NCI-H510A (cell line): Measurements from ENCODE around the gene PATE3.

Experiments
- DNase-seq: peaks from one replicate; lab custom pipeline; 2025; lab: John Stamatoyannopoulos, UW

PATE3 gene, protein sequence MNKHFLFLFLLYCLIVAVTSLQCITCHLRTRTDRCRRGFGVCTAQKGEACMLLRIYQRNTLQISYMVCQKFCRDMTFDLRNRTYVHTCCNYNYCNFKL

DNA sequence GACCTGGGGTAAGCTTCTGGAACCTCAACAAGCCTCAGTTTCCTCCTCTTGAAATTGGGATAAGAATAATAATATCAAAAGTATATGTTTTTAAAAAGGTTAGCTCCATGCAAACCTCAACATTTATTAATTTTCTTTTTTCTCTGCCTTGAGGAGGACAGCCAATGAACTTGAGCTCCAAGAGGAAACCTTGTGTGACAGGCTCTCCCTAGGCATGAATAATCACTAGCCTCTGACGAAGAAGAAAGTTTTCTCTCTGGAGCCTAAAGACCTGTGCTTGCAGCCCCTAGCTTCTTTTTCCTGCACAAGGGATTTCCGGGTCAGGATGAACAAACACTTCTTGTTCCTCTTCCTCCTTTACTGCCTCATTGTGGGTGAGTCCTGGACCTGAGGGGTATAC, at the start of gene PATE3:
Gene PATE3, plus strand, starts transcription at position 301 of the 400 bp plus-strand sequence. Its CDS starts 25 bp downstream, at position 326.
- no peak for DNase-seq

DNA sequence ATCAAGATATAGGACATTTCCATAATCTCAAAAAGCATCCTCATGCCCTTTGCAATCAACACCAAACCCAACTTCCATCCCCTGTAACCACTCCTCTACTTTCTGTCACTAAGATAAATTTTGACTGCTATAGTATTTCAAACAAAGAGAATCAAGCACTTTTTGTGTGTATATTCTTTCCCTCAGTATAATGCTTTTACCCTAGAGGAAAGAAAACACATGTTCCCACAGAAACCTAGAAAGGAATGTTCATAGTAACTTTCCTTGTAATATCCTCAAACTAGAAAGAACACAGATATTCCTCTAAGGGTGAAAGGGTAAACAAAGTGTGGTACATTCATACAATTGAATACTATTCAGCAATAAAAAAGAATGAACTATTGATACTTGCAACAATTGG, 47.3 kb upstream of the PATE3 start:
- no peak for DNase-seq

DNA sequence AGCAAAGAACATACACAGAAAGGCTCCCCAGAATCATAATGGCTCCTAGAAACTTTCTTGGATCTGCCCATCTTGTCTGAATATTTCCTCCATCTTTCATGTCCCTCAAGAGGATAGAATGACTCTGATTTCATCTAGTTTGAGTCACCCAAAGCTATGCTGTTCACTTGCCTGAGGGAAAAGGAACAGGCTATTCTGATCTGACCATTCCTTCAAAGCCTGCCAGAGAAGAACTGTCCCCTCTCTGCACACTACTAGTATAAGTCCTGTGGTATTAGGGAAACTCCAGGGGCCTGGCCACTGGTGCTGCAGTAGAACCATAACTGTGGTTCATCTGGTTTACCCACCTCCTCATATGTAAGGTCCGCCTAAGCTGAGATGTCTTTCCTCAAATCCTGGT, 44.2 kb upstream of the PATE3 start:
- no peak for DNase-seq

DNA sequence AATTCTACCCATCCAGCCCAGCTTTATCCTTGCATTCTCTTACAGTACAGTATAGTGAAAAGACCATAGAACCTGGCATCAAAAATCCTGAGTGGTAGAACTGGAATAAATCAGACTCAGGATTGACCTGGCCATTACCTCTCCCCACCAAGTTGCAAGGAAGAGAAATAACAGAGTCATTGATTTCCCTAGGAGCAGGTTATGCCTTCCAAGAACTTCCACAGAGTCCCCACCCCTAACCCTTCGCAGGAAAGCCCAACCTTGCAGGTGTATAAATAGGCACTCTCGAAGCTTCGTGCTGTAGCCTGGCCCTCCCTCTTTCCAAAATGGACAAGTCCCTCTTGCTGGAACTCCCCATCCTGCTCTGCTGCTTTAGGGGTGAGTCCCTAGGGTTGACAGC, 41.9 kb upstream of the PATE3 start, which contains the start of gene PATE1:
Gene PATE1, plus strand, starts transcription at position 301 of the 400 bp plus-strand sequence. Its CDS starts 26 bp downstream, at position 327.
- no peak for DNase-seq

DNA sequence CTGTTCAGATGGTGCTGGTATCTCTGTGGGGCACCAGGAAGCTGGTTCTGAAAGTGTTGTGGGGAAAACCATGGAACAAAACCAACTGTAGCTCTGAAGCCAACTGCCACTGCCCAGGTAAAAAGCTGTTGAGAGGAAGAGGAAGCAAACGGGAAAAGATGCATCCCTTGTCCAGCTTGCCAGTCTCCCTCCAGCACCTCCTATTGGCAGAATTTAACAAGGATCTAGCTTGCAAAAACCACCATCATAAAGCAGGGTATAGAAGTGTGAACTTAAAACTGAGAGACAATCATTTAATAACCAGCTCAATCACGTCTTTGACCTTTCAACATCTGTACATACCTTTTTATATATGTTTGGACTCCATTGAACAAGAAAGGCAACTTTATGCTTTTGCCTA, 37.3 kb upstream of the PATE3 start:
- DNase-seq: no peak

DNA sequence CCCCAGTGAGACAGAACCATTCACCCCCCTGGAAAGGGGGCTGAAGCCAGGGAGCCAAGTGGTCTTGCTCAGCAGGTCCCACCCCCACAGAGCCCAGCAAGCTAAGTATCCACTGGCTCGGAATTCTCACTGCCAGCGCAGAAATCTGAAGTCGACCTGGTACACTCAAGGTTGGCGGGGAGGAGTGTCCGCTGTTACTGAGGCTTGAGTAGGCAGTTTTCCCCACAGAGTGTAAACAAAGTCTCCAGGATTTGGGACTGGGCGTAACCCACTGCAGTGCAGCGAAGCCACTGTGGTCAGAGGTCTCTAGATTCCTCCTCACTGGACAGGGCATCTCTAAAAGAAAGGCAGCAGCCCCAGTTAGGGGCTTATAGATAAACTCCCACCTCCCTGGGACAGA, 31.9 kb upstream of the PATE3 start:
- no peak for DNase-seq

DNA sequence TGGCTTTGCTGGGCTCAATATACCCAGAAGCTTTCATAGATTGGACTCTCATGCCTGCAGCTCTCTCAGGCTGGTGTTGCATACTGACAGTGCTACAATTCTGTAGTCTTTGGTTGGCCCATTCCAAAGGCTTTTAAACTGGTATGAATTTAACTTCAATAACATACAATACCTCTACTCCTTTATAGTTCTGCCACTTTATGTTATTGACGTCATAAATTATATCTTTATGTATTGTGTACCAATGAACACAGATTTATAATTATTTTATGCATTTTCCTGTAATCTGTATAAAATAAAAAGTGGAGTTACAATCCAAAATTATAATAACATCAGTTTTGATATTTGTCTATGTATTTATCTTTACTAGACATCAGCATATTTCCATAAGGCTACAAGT, 25.5 kb upstream of the PATE3 start:
- DNase-seq: no peak

DNA sequence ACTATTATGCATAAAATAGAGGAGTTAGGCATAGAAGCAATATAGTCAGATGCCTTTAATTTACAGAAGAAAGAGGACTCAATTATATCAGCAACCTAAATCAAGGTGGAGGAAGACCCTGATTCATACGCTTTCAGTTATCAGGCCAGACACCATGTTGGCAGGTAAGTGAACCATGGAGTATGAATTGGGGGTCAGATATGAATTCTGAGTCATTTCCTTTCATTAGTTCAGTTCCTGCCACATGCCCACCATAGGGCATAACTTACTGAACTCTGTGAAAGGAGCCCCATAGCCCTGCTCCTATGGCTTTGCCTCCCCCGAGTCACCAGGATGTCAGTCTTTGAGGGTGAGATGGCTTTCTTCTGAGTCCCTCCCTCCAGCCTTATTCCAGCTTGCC, 24.4 kb upstream of the PATE3 start:
- no peak for DNase-seq

DNA sequence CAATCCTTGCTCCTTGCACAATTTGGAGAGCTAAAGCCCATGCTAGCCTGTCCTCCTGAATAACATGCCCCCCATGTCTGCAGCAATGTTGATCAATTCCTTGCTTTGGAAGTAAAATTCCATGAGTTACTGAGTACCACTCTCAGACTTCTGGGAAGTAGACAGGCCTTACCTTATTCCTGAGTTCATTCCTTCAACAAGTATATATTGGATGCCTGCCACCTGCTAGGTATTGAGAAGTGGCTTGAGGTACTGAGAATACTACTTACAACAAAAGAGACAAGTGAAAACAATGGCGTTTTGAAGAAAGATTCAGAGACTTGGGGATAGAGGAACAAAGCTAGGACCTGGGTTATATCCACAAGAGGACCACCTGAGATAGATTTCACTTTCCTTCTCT, 21.7 kb upstream of the PATE3 start:
- no peak for DNase-seq

DNA sequence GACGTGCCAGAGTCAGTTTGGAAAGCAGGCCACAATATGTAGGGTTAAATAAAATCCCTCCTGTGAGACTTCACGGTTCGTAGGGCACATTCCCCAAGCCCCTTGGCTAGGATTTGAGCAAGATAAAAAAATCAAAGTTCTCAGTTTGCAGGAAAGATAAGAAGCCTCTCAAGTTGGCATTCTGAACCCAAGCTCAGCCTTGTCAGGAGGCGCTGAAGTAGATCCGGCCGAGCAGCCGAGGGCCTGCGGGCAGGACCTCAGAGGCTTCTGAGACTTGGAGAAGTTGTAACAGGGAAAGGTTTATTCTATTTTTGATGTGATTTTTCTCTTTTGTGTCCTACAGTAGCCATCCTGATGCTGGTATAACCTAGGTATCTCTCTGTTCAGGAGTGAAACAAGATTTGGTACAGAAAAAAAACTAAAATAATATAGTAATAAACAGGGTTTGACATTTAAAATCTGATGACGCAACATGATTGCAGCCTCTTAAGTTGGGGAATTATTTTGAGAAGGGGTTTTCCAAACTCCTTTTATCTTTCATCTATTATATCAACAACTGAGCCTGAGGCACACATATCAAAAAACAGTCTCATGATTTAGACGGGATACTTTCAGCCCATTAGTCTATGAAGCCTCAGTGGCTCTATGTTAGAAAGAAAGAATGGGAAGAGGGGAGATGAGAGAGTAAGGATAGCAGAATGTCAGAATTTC, 19.4 kb upstream of the PATE3 start:
- no peak for DNase-seq

DNA sequence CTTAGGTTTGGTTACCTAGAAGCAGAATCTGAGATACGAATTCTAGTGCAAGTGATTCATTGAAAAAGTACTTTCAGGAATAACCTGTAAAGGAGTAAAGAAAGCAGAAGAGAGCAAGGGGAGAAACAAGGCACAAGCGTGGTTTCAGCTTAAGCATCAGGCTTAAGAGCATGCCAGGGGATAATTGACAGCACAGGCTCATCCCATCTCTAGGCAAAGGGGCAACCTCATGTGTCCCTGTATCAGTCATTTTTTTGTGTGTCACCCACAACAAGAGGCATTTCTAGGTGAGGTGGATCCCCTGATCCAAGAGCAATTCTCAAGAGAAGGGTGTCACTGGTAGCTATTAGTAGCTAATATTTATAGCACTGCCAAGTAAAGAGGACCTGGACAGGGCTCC, 17.3 kb upstream of the PATE3 start:
- no peak for DNase-seq

DNA sequence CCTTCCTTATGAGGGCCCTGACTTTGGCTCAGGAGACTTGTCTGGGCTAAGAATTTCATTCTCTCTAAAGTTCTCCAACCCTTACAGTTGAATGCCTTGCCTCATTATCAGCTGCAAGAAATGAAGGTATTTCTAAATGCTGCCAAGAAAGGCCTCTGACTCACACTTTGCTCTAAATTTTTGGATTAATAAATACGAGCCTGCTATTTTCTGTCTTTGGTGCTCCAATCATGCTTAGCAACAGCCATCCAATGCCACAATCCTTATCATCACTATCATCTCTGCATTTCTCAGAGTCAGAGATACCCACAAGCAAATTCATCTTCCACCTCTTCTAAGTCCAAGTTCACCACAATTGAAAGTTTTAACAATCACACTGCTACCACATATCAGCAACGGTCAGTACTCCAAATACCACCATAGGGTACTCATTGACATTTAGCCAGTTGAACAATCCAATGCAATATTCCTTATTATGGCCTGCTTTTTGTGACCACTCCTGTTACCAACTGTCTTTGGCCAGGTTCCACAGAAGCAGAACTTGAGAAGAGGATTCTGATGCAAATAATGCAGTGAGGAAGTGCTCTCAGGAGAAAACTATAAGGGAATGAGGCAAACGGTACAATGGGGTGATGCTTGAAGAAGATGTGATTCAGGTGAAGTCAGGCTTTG, 15.0 kb upstream of the PATE3 start:
- no peak for DNase-seq

DNA sequence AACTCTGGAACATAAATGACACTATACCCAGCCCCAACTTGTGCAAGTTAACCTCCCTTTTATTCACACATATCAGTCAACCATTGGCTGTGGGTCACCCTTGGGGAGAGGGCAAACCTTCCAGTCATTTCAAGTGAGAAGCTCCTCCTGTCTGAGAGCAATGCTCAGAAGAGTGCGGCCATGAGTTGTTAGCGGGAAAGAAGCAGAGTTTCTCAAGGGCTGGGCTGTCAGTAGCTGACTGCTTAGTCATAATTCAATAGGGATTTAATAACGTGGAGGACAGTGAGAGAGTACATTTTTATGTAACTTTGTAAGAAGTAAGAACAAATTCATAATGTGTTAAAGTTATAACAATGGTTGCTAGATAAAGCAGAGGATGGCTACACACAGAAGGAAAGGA, 14.4 kb upstream of the PATE3 start:
- DNase-seq: no peak

DNA sequence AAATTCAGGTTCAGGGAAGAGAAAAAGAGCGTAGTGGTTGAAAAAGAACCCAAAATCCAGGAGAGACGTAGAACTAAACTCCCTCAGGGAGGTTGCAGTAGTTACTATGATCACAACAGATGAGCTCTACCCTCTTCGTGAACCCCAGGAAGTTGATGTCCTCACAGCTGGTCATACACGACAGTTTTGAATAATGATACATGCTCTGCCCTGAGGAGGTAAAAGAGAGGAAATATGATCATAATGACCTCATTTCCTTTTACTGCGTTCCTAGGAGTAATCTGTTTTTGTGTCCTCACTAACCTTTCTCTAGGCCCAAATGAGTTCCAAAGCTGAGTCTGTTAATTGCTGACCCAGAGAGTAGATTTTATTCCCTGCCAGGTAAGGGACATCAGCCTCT, 10.6 kb upstream of the PATE3 start:
- no peak for DNase-seq

DNA sequence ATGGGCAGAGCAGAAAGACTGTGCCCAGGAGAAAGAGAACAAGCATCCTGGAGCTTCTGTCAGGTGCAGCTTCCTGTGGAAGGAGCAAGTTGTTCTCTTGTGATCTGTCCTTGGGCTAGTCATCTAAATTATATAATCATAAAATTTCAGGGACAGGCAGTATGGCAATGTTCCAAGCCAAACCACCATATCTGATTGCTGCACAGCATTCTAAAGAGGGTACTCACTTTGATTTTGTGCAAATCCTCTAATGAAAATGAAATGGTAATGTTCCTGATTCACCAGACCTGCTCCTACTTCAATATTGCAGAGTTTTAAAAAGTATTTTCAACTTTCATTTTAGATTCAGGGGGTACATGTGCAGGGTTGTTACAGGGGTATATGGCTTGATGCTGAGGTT, 9.2 kb upstream of the PATE3 start, which contains the start of gene PATE2:
Gene PATE2, minus strand, starts transcription at position 101 of the 400 bp plus-strand sequence. Its CDS starts 55 bp downstream, at position 46.
- no peak for DNase-seq

DNA sequence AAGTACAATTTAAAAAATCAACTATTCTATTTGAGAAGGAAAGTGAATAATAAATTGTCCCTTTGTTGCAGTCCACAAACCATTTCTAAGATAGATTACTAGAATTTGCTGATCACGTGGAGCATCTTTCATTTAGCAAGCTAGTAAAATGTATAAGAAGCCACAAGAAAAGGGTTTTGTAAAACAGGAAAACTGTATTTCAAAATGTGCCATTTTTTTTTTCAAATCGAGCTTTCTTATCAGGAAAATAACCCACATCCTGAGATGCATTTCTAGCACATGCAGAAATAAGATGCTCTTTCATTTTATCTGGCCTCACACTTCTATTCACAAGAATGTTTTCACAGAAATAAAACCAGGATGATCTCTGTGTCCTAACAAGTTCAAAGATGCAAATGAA, 3.2 kb upstream of the PATE3 start:
- no peak for DNase-seq

DNA sequence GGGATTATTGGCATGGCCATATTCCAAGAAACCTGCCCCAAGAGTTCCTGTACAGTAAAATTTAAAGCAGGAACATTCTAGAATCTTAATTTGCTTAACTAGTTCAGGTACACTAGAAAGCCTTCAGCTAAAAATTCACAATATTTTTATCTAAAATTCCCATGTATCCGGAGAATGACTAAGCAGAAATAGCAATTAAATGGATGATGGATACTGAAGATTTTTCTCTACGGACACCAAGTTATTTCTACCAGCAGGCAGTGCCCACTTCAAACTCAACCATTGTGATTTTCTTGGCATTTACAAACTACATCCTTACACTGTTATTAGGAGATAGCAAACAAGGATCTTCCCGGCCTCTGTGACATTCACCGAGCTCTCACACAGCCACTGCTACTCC, 2.9 kb downstream of the PATE3 start:
- no peak for DNase-seq

DNA sequence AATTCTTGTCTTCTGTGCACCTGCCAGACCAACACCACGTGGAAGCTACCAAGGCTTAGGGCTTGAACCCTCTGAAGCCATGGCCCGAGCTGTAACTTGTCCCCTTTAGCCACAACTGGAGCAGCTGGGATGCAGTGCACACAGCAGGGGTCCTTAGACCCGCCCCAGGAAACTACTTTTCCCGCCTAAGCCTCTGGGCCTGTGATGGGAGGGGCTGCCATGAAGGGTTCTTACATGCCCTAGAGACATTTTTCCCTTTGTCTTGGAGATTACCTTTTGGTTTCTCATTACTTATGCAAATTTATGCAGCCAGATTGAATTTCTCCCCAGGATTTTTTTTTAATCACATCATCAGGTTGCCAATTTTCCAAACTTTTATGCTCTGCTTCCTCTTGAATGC, 9.7 kb downstream of the PATE3 start:
- no peak for DNase-seq

DNA sequence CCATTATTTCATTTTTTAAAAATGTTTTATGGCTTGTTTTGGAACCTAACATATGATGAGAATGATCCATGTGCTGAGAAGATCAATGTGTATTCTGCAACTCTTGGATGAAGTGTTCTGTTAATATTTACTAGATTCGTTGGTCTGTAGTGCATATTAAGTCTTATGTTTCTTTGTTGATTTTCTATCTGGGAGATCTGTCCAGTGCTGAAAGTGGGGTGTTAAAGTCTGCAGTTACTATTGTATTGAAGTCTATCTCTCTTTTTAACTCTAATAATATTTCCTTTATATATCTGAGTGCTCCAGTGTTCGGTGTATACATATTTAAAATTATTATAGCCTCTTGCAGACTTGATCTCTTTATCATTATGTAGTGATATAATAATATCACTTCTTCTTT, 11.9 kb downstream of the PATE3 start:
- no peak for DNase-seq

DNA sequence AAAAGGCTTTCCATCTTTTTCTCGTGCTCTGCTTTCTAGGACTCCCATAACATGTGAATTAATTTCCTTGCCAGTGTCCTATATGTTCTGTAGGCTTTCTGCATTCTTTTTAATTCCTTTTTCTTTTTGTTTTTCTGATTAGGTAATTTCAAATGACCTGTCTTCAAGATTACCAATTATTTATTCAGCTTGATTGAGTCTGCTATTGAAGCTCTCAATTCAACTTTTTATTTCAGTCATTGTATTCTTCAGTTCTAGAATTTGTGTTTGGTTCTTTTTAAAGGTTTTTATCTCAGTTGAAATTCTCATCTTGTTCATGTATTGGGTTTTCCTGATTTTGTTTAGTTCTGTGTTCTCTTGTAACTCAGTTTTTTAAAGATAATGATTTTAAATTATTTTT, 14.5 kb downstream of the PATE3 start:
- no peak for DNase-seq

DNA sequence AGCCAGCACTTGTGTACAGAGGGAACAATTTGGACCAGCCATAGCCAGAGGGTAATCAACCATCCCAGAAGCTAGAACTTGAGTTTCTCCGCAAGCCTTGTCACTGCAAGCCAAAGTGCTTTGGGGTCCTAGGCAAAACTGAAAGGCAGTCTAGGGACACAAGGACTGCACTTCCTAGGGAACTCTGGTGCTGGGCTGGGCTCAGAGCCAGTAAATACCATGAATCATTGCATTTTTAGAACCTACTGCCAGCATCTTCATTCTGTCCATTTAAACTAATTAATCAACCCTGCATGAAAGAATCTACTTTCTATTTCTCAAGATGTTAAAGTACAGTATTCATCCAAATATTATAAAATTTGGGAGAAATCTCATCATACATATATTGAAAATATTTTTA, 20.0 kb downstream of the PATE3 start:
- DNase-seq: no peak

DNA sequence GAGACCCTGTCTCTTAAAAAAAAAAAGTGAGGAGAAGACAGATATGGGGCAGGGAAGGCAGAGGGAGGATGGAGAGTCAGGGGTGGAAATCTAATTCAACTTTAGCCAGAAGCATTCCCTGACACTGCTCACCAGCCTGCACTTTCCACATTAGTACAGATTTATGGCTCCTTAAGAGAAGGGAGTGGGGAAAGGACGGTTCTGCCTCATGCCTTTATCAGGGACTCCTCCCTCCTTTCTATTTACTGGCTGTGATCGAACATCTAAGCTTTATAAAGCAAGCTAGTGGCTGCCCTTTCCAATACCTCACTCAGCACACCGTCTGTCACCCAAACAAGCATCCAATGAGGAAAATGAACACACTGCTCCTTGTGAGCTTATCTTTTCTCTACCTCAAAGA, 45.1 kb downstream of the PATE3 start, which contains the start of gene PATE4:
Gene PATE4, plus strand, starts transcription at position 301 of the 400 bp plus-strand sequence. Its CDS starts 44 bp downstream, at position 345.
- no peak for DNase-seq

DNA sequence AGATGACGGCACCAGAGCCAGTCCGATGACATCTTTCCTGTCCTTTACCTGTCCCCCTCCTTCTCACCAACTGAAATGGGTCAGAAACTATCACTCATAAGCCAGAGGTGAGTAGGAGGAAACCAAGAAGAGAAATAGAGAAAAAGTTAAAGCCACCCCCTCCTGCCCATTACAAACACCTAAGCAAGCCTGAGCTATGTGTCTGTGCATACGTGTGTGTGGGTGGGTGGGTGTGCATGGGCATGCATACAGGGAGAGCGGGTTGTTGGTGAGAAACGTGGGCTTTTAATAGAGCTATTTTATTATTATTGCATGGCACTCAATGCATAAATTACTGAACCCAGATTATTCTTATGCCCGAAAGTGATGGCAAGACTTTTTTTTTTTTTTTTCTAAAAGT, 47.8 kb downstream of the PATE3 start:
- DNase-seq: no peak
